Measurements from ENCODE around the gene ATXN7L1. TPM values are rescaled to one million over a fixed set of nuclear protein-coding genes. Genes with fewer than 3 reads are reported as not detected.

The ATXN7L1 gene
- polyA plus RNA-seq, 1 of the 3 experiments (the other 2 are of a cell fraction): 6.0 TPM

DNA sequence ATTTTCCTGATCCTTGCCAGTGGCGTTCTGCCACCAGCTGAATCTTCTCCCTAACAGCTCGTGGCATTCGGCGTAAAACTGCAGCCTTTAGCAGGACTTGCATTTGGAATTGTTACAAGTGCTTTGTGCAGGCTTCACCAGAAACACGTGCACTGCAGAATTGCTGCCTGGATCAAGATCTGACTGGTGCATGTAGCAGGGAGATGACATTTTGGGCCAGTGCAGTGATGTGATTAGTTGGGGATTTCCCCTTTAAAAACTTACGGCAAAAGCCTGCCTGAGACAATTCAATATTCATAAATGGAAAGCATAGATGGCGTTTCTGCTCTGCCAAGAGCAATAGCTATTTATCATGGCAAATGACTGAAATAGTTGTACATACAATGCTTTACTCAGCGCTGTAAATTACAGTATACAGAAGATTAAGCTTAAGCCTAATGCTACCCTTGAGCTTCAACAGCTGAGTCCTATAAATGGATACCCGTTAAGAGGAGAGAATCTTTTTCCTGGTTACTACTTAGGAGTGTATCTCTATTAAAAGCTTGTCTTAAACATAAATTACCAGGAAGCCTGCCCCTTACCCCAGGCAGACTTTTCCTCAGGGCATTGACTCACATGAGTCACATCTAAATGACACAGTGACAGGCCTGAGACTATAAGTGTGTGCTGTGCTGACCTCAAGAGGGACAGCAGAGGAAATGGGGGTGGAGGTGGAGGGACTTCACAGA lies 106.3 kb downstream of the ATXN7L1 start (continued):
- TF ChIP-seq RXRA (IDR thresholded peaks at IDR 0.05; ENCODE audit: borderline replicate concordance, low read depth) (no peak), MXI1 (IDR thresholded peaks at IDR 0.05; ENCODE audit: low read depth, low read length) (peak; percentile 96), USF1 (IDR thresholded peaks at IDR 0.05; ENCODE audit: borderline replicate concordance, low read depth) (no peak), EP300 (IDR thresholded peaks at IDR 0.05; ENCODE audit: borderline replicate concordance in 1 of 2, low read depth in 1 of 2, low read length in 1 of 2) (peak; percentile 50 to 61; a peak in 1 of 4 replicates), IRF3 (IDR thresholded peaks at IDR 0.05; ENCODE audit: low read depth, low read length) (no peak)
- TF ChIP-seq, protein P1, sequence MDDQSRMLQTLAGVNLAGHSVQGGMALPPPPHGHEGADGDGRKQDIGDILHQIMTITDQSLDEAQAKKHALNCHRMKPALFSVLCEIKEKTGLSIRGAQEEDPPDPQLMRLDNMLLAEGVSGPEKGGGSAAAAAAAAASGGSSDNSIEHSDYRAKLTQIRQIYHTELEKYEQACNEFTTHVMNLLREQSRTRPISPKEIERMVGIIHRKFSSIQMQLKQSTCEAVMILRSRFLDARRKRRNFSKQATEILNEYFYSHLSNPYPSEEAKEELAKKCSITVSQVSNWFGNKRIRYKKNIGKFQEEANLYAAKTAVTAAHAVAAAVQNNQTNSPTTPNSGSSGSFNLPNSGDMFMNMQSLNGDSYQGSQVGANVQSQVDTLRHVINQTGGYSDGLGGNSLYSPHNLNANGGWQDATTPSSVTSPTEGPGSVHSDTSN (IDR thresholded peaks at IDR 0.05): peak; percentile 89

- no peak for DNase-seq
- H3K4me3 ChIP-seq (ENCODE audit: low read depth in 2 of 2, low read length in 1 of 2): no peak overlapping the region
- POLR2A ChIA-PET: no interaction called here
- no peak overlapping the region for H3K9ac ChIP-seq
- no peak overlapping the region for H2AFZ ChIP-seq (ENCODE audit: low read depth)
- 93% methylated on average over 9 of the region's 9 CpGs for WGBS (ENCODE audit: low lambda C conversion rate)
- H4K20me1 ChIP-seq (ENCODE audit: insufficient read depth): no peaks in the 10 kb centered on the region
- H3K9me3 ChIP-seq: no peaks in the 10 kb centered on the region
- H3K27ac ChIP-seq (ENCODE audit: low read depth in 2 of 2, low read length in 1 of 2): no peak overlapping the region
- H3K36me3 ChIP-seq (replicated peaks in 1 of 2; ENCODE audit: control insufficient read depth in 1 of 2, insufficient read depth in 2 of 2, low read length in 1 of 2): peaks cover 2 to 5% of the 10 kb centered on the region in 2 experiments
- peaks cover 6% of the 10 kb centered on the region for H3F3A ChIP-seq (replicated peaks; ENCODE audit: insufficient read depth)
- CTCF ChIA-PET: interaction anchor here (0.7 to 18.1 kb wide), 9 partner anchors 8 to 385 kb away, joined by 3 to 356 read pairs (median 9); no protein-coding TSS in a partner anchor
- no peaks in the 10 kb centered on the region for H3K27me3 ChIP-seq (ENCODE audit: insufficient read depth)
- H3K9me2 ChIP-seq: no peaks in the 10 kb centered on the region
- H3K4me2 ChIP-seq: peak overlapping the region; percentile 6; the same call in 1 of the 2 replicates
- H3K4me1 ChIP-seq (ENCODE audit: control insufficient read depth in 1 of 2, insufficient read depth in 2 of 2, low read depth in 1 of 2, low read length in 1 of 2): peaks cover 22 to 35% of the 10 kb centered on the region in 2 experiments; a peak in 3 of 4 replicates
- TF ChIP-seq POLR2AphosphoS5 (IDR thresholded peaks at IDR 0.05; ENCODE audit: low read depth, low read length) (no peak), TAF1 (IDR thresholded peaks at IDR 0.05; ENCODE audit: borderline replicate concordance, low read depth, low read length) (no peak), NRF1 (IDR thresholded peaks at IDR 0.05; ENCODE audit: low read depth, low read length) (no peak), FOXJ3 (CRISPR knock-in tag; IDR thresholded peaks at IDR 0.05) (no peak), RFX5 (IDR thresholded peaks at IDR 0.05; ENCODE audit: low read length) (no peak)
- TF ChIP-seq, protein P2, sequence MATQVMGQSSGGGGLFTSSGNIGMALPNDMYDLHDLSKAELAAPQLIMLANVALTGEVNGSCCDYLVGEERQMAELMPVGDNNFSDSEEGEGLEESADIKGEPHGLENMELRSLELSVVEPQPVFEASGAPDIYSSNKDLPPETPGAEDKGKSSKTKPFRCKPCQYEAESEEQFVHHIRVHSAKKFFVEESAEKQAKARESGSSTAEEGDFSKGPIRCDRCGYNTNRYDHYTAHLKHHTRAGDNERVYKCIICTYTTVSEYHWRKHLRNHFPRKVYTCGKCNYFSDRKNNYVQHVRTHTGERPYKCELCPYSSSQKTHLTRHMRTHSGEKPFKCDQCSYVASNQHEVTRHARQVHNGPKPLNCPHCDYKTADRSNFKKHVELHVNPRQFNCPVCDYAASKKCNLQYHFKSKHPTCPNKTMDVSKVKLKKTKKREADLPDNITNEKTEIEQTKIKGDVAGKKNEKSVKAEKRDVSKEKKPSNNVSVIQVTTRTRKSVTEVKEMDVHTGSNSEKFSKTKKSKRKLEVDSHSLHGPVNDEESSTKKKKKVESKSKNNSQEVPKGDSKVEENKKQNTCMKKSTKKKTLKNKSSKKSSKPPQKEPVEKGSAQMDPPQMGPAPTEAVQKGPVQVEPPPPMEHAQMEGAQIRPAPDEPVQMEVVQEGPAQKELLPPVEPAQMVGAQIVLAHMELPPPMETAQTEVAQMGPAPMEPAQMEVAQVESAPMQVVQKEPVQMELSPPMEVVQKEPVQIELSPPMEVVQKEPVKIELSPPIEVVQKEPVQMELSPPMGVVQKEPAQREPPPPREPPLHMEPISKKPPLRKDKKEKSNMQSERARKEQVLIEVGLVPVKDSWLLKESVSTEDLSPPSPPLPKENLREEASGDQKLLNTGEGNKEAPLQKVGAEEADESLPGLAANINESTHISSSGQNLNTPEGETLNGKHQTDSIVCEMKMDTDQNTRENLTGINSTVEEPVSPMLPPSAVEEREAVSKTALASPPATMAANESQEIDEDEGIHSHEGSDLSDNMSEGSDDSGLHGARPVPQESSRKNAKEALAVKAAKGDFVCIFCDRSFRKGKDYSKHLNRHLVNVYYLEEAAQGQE (IDR thresholded peaks at IDR 0.05; ENCODE audit: low read depth, low read length): no peak
- no peaks in the 10 kb centered on the region for H3K79me2 ChIP-seq (ENCODE audit: insufficient read depth)
Observed at GRCh38 chr7:105768898-105769507, 107.4 kb downstream of the ATXN7L1 start.

Data from SK-N-SH (cell line).